ENCODE results near the gene SPATA24. TPM values are rescaled to one million over a fixed set of nuclear protein-coding genes. Genes with fewer than 3 reads are reported as not detected.

The SPATA24 gene
- total and polyA plus RNA-seq, 2 of the 8 experiments (the other 6 are each of a cell fraction or from before 2014, with no cell fraction given), result 5.8 to 9.4 TPM

GRCh38 chr5:139425497-139425896 lies 21.6 kb upstream of the SPATA24 start:
- Histone ChIP-seq H3K14ac (ENCODE audit: insufficient read length) (no peak overlapping the region), H2AFZ (ENCODE audit: low read length) (no peak overlapping the region), H3K4ac (replicated peaks; ENCODE audit: insufficient read length, low read depth, low read length) (no peak overlapping the region), H3K4me3 (ENCODE audit: extremely low read depth in 1 of 4, insufficient read depth in 2 of 4, low read depth in 3 of 4, low read length in 4 of 4) (no peak overlapping the region), H3K4me1 (replicated peaks in 1 of 4; ENCODE audit: control insufficient read depth in 3 of 4, insufficient read depth in 4 of 4, low read length in 3 of 4) (no peaks in the 10 kb centered on the region), H3K4me2 (ENCODE audit: insufficient read depth in 1 of 2, low read depth in 2 of 2, low read length in 2 of 2) (no peak overlapping the region), H2AK5ac (ENCODE audit: low read depth, low read length) (no peak overlapping the region), H4K20me1 (replicated peaks in 1 of 2; ENCODE audit: control insufficient read depth in 1 of 2, insufficient read depth in 2 of 2, low read length in 2 of 2) (no peaks in the 10 kb centered on the region), H3K23ac (ENCODE audit: insufficient read length) (no peak overlapping the region), H3K79me1 (ENCODE audit: low read depth, low read length) (no peaks in the 10 kb centered on the region), H4K91ac (replicated peaks; ENCODE audit: insufficient read length, low read length) (no peak overlapping the region), H3K56ac (replicated peaks; ENCODE audit: insufficient read length, low read depth, low read length) (no peak overlapping the region), H2BK15ac (ENCODE audit: low read length) (no peak overlapping the region), H2BK12ac (ENCODE audit: low read depth, low read length) (no peak overlapping the region), H4K5ac (ENCODE audit: insufficient read length, low read depth, low read length) (no peak overlapping the region), H2BK120ac (replicated peaks; ENCODE audit: low read depth, low read length) (no peak overlapping the region), H4K8ac (ENCODE audit: extremely low read depth, insufficient read depth, low read length) (no peak overlapping the region), H3K23me2 (ENCODE audit: low read depth, low read length) (no peaks in the 10 kb centered on the region), H3K9me3 (ENCODE audit: insufficient read depth in 2 of 2, low read depth in 1 of 2, low read length in 1 of 2) (no peaks in the 10 kb centered on the region), H3K36me3 (ENCODE audit: control insufficient read depth in 2 of 4, insufficient read depth in 4 of 4, low read length in 3 of 4) (peaks cover 5 to 34% (median 15%) of the 10 kb centered on the region in 4 experiments; a peak in 7 of 8 replicates), H3K18ac (ENCODE audit: extremely low read depth, low read length) (no peak overlapping the region), H3K79me2 (ENCODE audit: control insufficient read depth in 1 of 2, insufficient read depth in 2 of 2, low read length in 2 of 2) (no peaks in the 10 kb centered on the region), H3K27me3 (replicated peaks in 1 of 4; ENCODE audit: control insufficient read depth in 3 of 4, extremely low read depth in 1 of 4, insufficient read depth in 3 of 4, low read length in 3 of 4) (no peaks in the 10 kb centered on the region), H2BK20ac (ENCODE audit: low read length) (no peak overlapping the region), H3K27ac (ENCODE audit: low read depth, low read length) (no peak overlapping the region), H2BK5ac (ENCODE audit: low read depth, low read length) (no peak overlapping the region), H3K9ac (replicated peaks in 1 of 4; ENCODE audit: extremely low read depth in 1 of 4, low read depth in 3 of 4, low read length in 3 of 4) (no peak overlapping the region)
- FAIRE-seq, result no peak
- 97% methylated on average over 5 of the region's 5 CpGs; no CpG with 5 or more reads in 1 of the 2 experiments for WGBS, 2 experiments (ENCODE audit: extremely low coverage in 1 of 2, insufficient coverage in 1 of 2, insufficient read length in 1 of 2, insufficient replicate concordance in 2 of 2, low coverage in 1 of 2, low lambda C conversion rate in 2 of 2, missing lambda C conversion rate in 1 of 2)
- ChIA-PET CTCF (ENCODE audit: partially characterized antibody) (interaction anchor here (1.1 to 9.9 kb wide), 4 partner anchors 48 to 162 kb away, joined by 3 to 319 read pairs (median 22); no protein-coding TSS in a partner anchor), POLR2A (ENCODE audit: partially characterized antibody) (interaction anchor here (4.2 kb wide), 1 partner anchor 13 kb away, joined by 15 read pairs; the partner anchor contains the start of gene DNAJC18)
- DNase-seq (ENCODE audit: low read depth in 1 of 2, low spot score in 2 of 2), result no peak
- TF ChIP-seq TCF12 (IDR thresholded peaks at IDR 0.05; ENCODE audit: low read depth, low read length) (no peak), KDM5A (IDR thresholded peaks at IDR 0.05; ENCODE audit: low read length) (no peak), YY1 (IDR thresholded peaks at IDR 0.05; ENCODE audit: low read depth, low read length) (no peak), CTBP2 (IDR thresholded peaks at IDR 0.05; ENCODE audit: borderline replicate concordance, insufficient read depth, insufficient read length, low read length) (no peak), BRCA1 (IDR thresholded peaks at IDR 0.05; ENCODE audit: low read depth, low read length) (no peak), USF2 (IDR thresholded peaks at IDR 0.05; ENCODE audit: low read length) (no peak)

All from H1 (cell line).